ENCODE data around the gene TSPAN17.

TSPAN17 gene

DNA sequence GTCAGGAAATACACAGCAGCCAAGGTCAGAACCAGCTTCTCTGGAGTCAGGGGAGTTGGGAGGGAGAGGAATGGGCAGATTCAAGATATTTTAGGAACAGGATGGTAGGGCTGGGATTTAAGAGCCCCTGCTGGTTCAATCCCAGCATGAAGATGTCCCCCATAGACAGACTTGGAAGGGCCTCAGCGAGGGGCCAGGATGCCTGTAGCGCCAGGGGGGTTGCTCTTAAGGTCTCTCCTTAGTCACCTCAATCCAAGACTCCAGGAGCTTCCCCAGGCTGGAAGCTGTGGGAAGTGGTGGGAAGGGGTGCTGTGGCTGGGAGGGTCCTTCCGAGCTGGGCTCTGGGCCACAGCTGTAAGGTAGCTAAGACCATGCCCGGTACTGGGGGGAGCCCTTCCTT, 8.1 kb upstream of the TSPAN17 start:
- Histone ChIP-seq H2BK120ac (ENCODE audit: insufficient read depth, low read length, poor library complexity) (no peak overlapping the region), H3K9me3 (ENCODE audit: insufficient read depth, low read depth, low read length) (peaks cover 5% of the 10 kb centered on the region), H3K4me1 (ENCODE audit: control insufficient read depth in 1 of 2, insufficient read depth in 2 of 2, low read length in 2 of 2) (no peaks in the 10 kb centered on the region), H3K4me2 (ENCODE audit: low read length) (no peak overlapping the region), H3K4ac (ENCODE audit: low read depth, low read length) (no peak overlapping the region), H3K36me3 (ENCODE audit: control insufficient read depth in 1 of 2, insufficient read depth in 2 of 2, low read length in 2 of 2) (no peaks in the 10 kb centered on the region), H3K27me3 (ENCODE audit: insufficient read depth, low read length) (no peaks in the 10 kb centered on the region), H2AFZ (ENCODE audit: insufficient read depth, low read length, poor library complexity) (no peak overlapping the region), H3K9ac (ENCODE audit: low read length) (no peak overlapping the region), H3K79me2 (ENCODE audit: control insufficient read depth, insufficient read depth, low read length, poor library complexity) (no peaks in the 10 kb centered on the region), H2BK12ac (ENCODE audit: low read length) (no peak overlapping the region), H2BK5ac (ENCODE audit: low read depth, low read length, poor library complexity) (no peak overlapping the region), H2AK5ac (ENCODE audit: low read length) (no peak overlapping the region), H3K27ac (ENCODE audit: low read depth, low read length) (no peak overlapping the region), H4K12ac (ENCODE audit: low read depth, low read length) (no peak overlapping the region), H3K18ac (ENCODE audit: low read length) (no peak overlapping the region), H4K91ac (ENCODE audit: low read depth, low read length) (no peak overlapping the region), H3K14ac (ENCODE audit: low read length) (no peak overlapping the region), H3K4me3 (ENCODE audit: low read depth, low read length) (no peak overlapping the region), H3K23ac (ENCODE audit: low read length) (no peak overlapping the region), H3K79me1 (ENCODE audit: low read length) (no peaks in the 10 kb centered on the region), H4K8ac (ENCODE audit: low read depth, low read length) (no peak overlapping the region)
- no peak for DNase-seq
- WGBS (ENCODE audit: extremely low coverage, insufficient coverage, insufficient read length), result no CpG with 5 or more reads among the region's 4 CpGs

DNA sequence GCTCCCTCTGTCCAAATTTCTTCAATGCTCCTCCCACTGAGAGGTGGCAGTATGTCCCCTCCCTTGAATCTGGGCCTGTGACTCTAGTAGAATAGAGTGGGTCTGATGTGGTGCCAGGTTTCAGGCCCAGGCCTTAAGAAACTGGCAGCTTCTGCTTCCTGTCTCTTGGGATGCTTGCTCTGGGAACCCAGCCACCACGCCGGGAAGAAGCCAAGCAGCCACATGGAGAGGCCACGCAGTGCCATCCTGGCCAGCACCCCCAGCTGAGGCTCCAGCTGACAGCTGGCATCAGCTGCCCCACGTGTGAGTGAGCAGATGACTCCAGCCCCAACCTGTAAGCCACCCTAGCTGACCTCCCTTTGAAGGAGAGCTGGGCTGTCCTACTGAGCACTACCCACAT, 7.3 kb upstream of the TSPAN17 start:
- no CpG with 5 or more reads among the region's 4 CpGs for WGBS (ENCODE audit: extremely low coverage, insufficient coverage, insufficient read length)

DNA sequence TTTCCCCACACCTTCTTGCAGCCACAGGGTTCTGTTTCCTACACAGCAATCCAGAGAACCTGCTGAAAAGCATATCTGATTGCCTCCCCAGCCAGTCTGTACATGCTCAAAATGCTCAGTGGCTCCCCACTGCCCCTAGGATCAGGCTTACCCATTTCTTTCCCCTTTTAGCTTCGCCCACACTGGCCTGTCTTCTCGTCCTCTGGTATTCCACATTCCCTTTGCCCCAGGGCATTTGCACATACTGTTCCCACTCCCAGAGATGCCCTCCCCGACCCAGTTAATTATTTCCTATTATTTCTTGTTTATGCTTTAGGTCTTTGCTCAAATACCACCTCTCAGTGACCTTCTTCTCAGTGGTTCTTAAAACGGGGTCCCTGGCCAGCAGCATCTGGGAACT, 6.7 kb upstream of the TSPAN17 start:
- no peak overlapping the region for H3K4ac ChIP-seq (ENCODE audit: low read depth, low read length)
- H2BK12ac ChIP-seq (ENCODE audit: low read length), result no peak overlapping the region
- no peak overlapping the region for H3K9ac ChIP-seq (ENCODE audit: low read length)
- no peak overlapping the region for H4K12ac ChIP-seq (ENCODE audit: low read depth, low read length)
- peaks cover 3% of the 10 kb centered on the region for H3K9me3 ChIP-seq (ENCODE audit: insufficient read depth, low read depth, low read length)
- no peaks in the 10 kb centered on the region for H3K27me3 ChIP-seq (ENCODE audit: insufficient read depth, low read length)
- H3K79me1 ChIP-seq (ENCODE audit: low read length), result no peaks in the 10 kb centered on the region
- H3K14ac ChIP-seq (ENCODE audit: low read length), result no peak overlapping the region
- H3K4me3 ChIP-seq (ENCODE audit: low read depth, low read length), result no peak overlapping the region
- no peak overlapping the region for H3K23ac ChIP-seq (ENCODE audit: low read length)
- H2AK5ac ChIP-seq (ENCODE audit: low read length), result no peak overlapping the region
- no CpG with 5 or more reads among the region's 4 CpGs for WGBS (ENCODE audit: extremely low coverage, insufficient coverage, insufficient read length)
- H4K8ac ChIP-seq (ENCODE audit: low read depth, low read length), result no peak overlapping the region
- no peaks in the 10 kb centered on the region for H3K79me2 ChIP-seq (ENCODE audit: control insufficient read depth, insufficient read depth, low read length, poor library complexity)
- H2BK120ac ChIP-seq (ENCODE audit: insufficient read depth, low read length, poor library complexity), result no peak overlapping the region
- H3K18ac ChIP-seq (ENCODE audit: low read length), result no peak overlapping the region
- H3K36me3 ChIP-seq (ENCODE audit: control insufficient read depth in 1 of 2, insufficient read depth in 2 of 2, low read length in 2 of 2), result no peaks in the 10 kb centered on the region
- no peak overlapping the region for H3K27ac ChIP-seq (ENCODE audit: low read depth, low read length)
- H2BK5ac ChIP-seq (ENCODE audit: low read depth, low read length, poor library complexity), result no peak overlapping the region
- DNase-seq, result no peak
- H3K4me2 ChIP-seq (ENCODE audit: low read length), result no peak overlapping the region
- no peak overlapping the region for H2AFZ ChIP-seq (ENCODE audit: insufficient read depth, low read length, poor library complexity)
- H4K91ac ChIP-seq (ENCODE audit: low read depth, low read length), result no peak overlapping the region
- H3K4me1 ChIP-seq (ENCODE audit: control insufficient read depth in 1 of 2, insufficient read depth in 2 of 2, low read length in 2 of 2), result no peaks in the 10 kb centered on the region

More for the DNA sequence above, 7.3 kb upstream of the TSPAN17 start:
- no peaks in the 10 kb centered on the region for H3K4me1 ChIP-seq (ENCODE audit: control insufficient read depth in 1 of 2, insufficient read depth in 2 of 2, low read length in 2 of 2)
- no peak overlapping the region for H2BK120ac ChIP-seq (ENCODE audit: insufficient read depth, low read length, poor library complexity)
- H3K4me3 ChIP-seq (ENCODE audit: low read depth, low read length), result no peak overlapping the region
- no peaks in the 10 kb centered on the region for H3K79me2 ChIP-seq (ENCODE audit: control insufficient read depth, insufficient read depth, low read length, poor library complexity)
- no peak overlapping the region for H4K8ac ChIP-seq (ENCODE audit: low read depth, low read length)
- H3K27ac ChIP-seq (ENCODE audit: low read depth, low read length), result no peak overlapping the region
- H3K4me2 ChIP-seq (ENCODE audit: low read length), result no peak overlapping the region
- H3K79me1 ChIP-seq (ENCODE audit: low read length), result no peaks in the 10 kb centered on the region
- no peak overlapping the region for H4K91ac ChIP-seq (ENCODE audit: low read depth, low read length)
- H3K4ac ChIP-seq (ENCODE audit: low read depth, low read length), result no peak overlapping the region
- H3K36me3 ChIP-seq (ENCODE audit: control insufficient read depth in 1 of 2, insufficient read depth in 2 of 2, low read length in 2 of 2), result no peaks in the 10 kb centered on the region
- no peak for DNase-seq
- H3K18ac ChIP-seq (ENCODE audit: low read length), result no peak overlapping the region
- no peak overlapping the region for H3K23ac ChIP-seq (ENCODE audit: low read length)
- H2AFZ ChIP-seq (ENCODE audit: insufficient read depth, low read length, poor library complexity), result no peak overlapping the region
- H3K9me3 ChIP-seq (ENCODE audit: insufficient read depth, low read depth, low read length), result peaks cover 5% of the 10 kb centered on the region
- no peak overlapping the region for H4K12ac ChIP-seq (ENCODE audit: low read depth, low read length)
- no peak overlapping the region for H3K14ac ChIP-seq (ENCODE audit: low read length)
- H2BK5ac ChIP-seq (ENCODE audit: low read depth, low read length, poor library complexity), result no peak overlapping the region
- H2BK12ac ChIP-seq (ENCODE audit: low read length), result no peak overlapping the region
- H3K9ac ChIP-seq (ENCODE audit: low read length), result no peak overlapping the region
- H3K27me3 ChIP-seq (ENCODE audit: insufficient read depth, low read length), result no peaks in the 10 kb centered on the region
- no peak overlapping the region for H2AK5ac ChIP-seq (ENCODE audit: low read length)

DNA sequence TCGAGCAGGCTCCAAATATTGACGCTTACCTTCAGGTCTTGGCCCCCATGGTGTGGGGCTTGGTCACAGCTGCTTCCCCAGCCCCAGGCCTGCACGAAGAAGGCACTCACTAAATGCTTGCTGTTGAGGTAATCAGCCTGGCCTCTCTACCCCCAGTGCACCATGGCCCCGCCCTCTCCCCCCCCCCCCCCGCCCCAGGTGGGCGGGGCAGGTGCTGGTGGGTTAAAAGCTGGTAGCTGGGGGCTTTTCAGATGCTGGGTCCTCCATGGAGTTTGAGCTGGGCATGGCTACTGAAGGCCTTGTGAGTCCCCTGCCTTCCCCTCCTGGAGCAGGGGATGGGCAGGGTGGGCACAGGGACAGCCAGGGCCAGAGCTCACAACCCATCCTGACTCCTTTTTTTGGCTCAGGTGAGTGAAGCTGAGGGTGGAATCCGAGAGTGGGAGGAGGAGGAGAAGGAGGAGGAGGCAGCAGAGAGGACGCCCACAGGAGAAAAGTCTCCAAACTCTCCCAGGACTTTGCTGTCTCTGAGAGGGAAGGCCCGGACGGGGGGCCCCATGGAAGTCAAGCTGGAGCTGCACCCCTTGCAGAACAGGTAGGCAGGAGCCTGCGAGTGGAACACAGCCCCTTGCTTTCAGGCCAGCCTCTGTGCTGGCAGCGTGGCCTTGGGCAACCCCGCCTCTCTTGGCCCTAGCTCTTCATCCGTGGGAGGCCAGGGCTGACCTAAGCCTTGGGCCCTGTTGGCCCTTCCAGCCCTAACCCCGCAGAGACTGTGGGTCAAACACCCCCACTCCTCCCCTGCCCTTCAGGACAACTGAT, 4.4 kb upstream of the TSPAN17 start:
- no CpG with 5 or more reads among the region's 15 CpGs for WGBS (ENCODE audit: extremely low coverage, insufficient coverage, insufficient read length)

More for the DNA sequence above, 4.4 kb upstream of the TSPAN17 start:
- H2AFZ ChIP-seq (ENCODE audit: insufficient read depth, low read length, poor library complexity), result no peak overlapping the region
- peaks cover 5% of the 10 kb centered on the region for H3K79me2 ChIP-seq (ENCODE audit: control insufficient read depth, insufficient read depth, low read length, poor library complexity)
- H2BK5ac ChIP-seq (ENCODE audit: low read depth, low read length, poor library complexity), result no peak overlapping the region
- no peaks in the 10 kb centered on the region for H3K27me3 ChIP-seq (ENCODE audit: insufficient read depth, low read length)
- no peak overlapping the region for H4K8ac ChIP-seq (ENCODE audit: low read depth, low read length)
- H3K9me3 ChIP-seq (ENCODE audit: insufficient read depth, low read depth, low read length), result no peaks in the 10 kb centered on the region
- H3K27ac ChIP-seq (ENCODE audit: low read depth, low read length), result no peak overlapping the region
- DNase-seq, result no peak
- H3K4ac ChIP-seq (ENCODE audit: low read depth, low read length), result no peak overlapping the region
- H3K9ac ChIP-seq (ENCODE audit: low read length), result no peak overlapping the region
- no peak overlapping the region for H3K4me2 ChIP-seq (ENCODE audit: low read length)
- no peak overlapping the region for H3K14ac ChIP-seq (ENCODE audit: low read length)
- H2BK12ac ChIP-seq (ENCODE audit: low read length), result no peak overlapping the region
- no peak overlapping the region for H3K23ac ChIP-seq (ENCODE audit: low read length)
- H3K79me1 ChIP-seq (ENCODE audit: low read length), result peaks cover 9% of the 10 kb centered on the region
- no peak overlapping the region for H3K4me3 ChIP-seq (ENCODE audit: low read depth, low read length)
- H2BK120ac ChIP-seq (ENCODE audit: insufficient read depth, low read length, poor library complexity), result no peak overlapping the region
- no peak overlapping the region for H3K18ac ChIP-seq (ENCODE audit: low read length)
- no peak overlapping the region for H2AK5ac ChIP-seq (ENCODE audit: low read length)
- no peak overlapping the region for H4K91ac ChIP-seq (ENCODE audit: low read depth, low read length)
- no peaks in the 10 kb centered on the region for H3K36me3 ChIP-seq (ENCODE audit: control insufficient read depth in 1 of 2, insufficient read depth in 2 of 2, low read length in 2 of 2)
- H4K12ac ChIP-seq (ENCODE audit: low read depth, low read length), result no peak overlapping the region
- peaks cover 5 to 9% of the 10 kb centered on the region in 2 experiments for H3K4me1 ChIP-seq (ENCODE audit: control insufficient read depth in 1 of 2, insufficient read depth in 2 of 2, low read length in 2 of 2)

Measured in trophoblast cell (in vitro differentiated cells and primary cell).